CD14-positive monocyte (primary cell): ENCODE measurements around the gene PDE11A. TPM values are rescaled to one million over a fixed set of nuclear protein-coding genes. Genes with fewer than 3 reads are reported as not detected.
A peak's percentile ranks its signal among the peaks of the same experiment; 100 is the strongest.

Source experiments
- DNase-seq, 3 donors: peaks; one replicate each; pipeline ENCODE4 v3.0.0-alpha.2; 2011 to 2022
- H2AFZ ChIP-seq: 2 replicates; pipeline ENCODE4 v1.6.0; 2012; ENCODE audit warnings: mild to moderate bottlenecking, low read depth, low read length, inconsistent platforms; ENCODE audit not compliant: insufficient read depth, poor library complexity, severe bottlenecking
- H3K27ac ChIP-seq, 2 donors: 1 replicate in 1 of 2; 2 replicates in 1 of 2; pipeline ENCODE4 v1.5.1; 2012 to 2013; ENCODE audit warnings: low read length in 2 of 2, control low read depth in 1 of 2, inconsistent platforms in 1 of 2, low read depth in 1 of 2, mild to moderate bottlenecking in 1 of 2
- H3K27me3 ChIP-seq, 2 donors: one replicate each; pipeline versions ENCODE4 v1.6.0 to v1.6.1; 2011 to 2013; ENCODE audit warnings: low read length in 2 of 2; ENCODE audit not compliant: control insufficient read depth in 2 of 2, insufficient read depth in 2 of 2
- H3K36me3 ChIP-seq, 2 donors: replicated peaks in 1 of 2; 1 replicate in 1 of 2; 2 replicates in 1 of 2; pipeline versions ENCODE4 v1.5.1 to v1.6.1; 2012 to 2013; ENCODE audit warnings: low read length in 2 of 2, control low read depth in 1 of 2, inconsistent platforms in 1 of 2, mild to moderate bottlenecking in 1 of 2; ENCODE audit not compliant: insufficient read depth in 2 of 2, control insufficient read depth in 1 of 2
- H3K4me1 ChIP-seq, 2 donors: 1 replicate in 1 of 2; 2 replicates in 1 of 2; pipeline versions ENCODE4 v1.5.1 to v1.6.1; 2012 to 2013; ENCODE audit warnings: low read length in 2 of 2, control low read depth in 1 of 2, inconsistent platforms in 1 of 2, mild to moderate bottlenecking in 1 of 2, moderate library complexity in 1 of 2; ENCODE audit not compliant: insufficient read depth in 2 of 2, control insufficient read depth in 1 of 2
- H3K4me2 ChIP-seq: replicated peaks from 2 replicates; pipeline ENCODE3; 2012; ENCODE audit warnings: low read length, moderate library complexity, mild to moderate bottlenecking; ENCODE audit not compliant: poor library complexity, severe bottlenecking; ENCODE audit errors: extremely low read depth
- H3K4me3 ChIP-seq, 3 experiments: fragments of 200-600 bp in 1 of 3; sonication (generic) in 1 of 3; replicated peaks in 1 of 3; 1 replicate in 2 of 3; 2 replicates in 1 of 3; pipeline ENCODE4 v1.5.1; 2011 to 2013; ENCODE audit warnings: low read length in 3 of 3, mild to moderate bottlenecking in 3 of 3, control low read depth in 2 of 3, low read depth in 2 of 3, inconsistent platforms in 1 of 3, moderate library complexity in 1 of 3
- H3K79me2 ChIP-seq: 2 replicates; pipeline ENCODE4 v1.6.0; 2012; ENCODE audit warnings: mild to moderate bottlenecking, control low read depth, inconsistent platforms, low read length, moderate library complexity; ENCODE audit not compliant: insufficient read depth
- H3K9ac ChIP-seq: 2 replicates; pipeline ENCODE4 v1.6.0; 2017; ENCODE audit warnings: low read length, mild to moderate bottlenecking; ENCODE audit not compliant: insufficient read depth, poor library complexity, severe bottlenecking
- H3K9me3 ChIP-seq, 2 donors: replicated peaks in 1 of 2; 1 replicate in 1 of 2; 2 replicates in 1 of 2; pipeline versions ENCODE4 v1.5.1 to v1.6.1; 2012 to 2013; ENCODE audit warnings: low read length in 2 of 2, control low read depth in 1 of 2; ENCODE audit not compliant: control insufficient read depth in 1 of 2, insufficient read depth in 1 of 2
- H4K20me1 ChIP-seq: 2 replicates; pipeline ENCODE4 v1.6.0; 2012; ENCODE audit warnings: mild to moderate bottlenecking, low read length, control low read depth, moderate library complexity; ENCODE audit not compliant: insufficient read depth
- H3K27ac Mint-ChIP-seq, 7 donors: one replicate each; pipeline ENCODE4 v1.8.0; 2020; ENCODE audit warnings: mild to moderate bottlenecking in 7 of 7, mixed read lengths in 7 of 7, moderate library complexity in 6 of 7, inconsistent platforms in 2 of 7
- H3K27me3 Mint-ChIP-seq, 3 donors: one replicate each; pipeline ENCODE4 v1.8.0; 2021 to 2022; ENCODE audit warnings: low read depth in 3 of 3, mild to moderate bottlenecking in 3 of 3, mixed read lengths in 3 of 3, moderate library complexity in 3 of 3, inconsistent platforms in 1 of 3
- H3K36me3 Mint-ChIP-seq, 2 donors: one replicate each; pipeline ENCODE4 v1.8.0; 2020; ENCODE audit warnings: mixed read lengths in 2 of 2, inconsistent platforms in 1 of 2, mild to moderate bottlenecking in 1 of 2
- H3K4me1 Mint-ChIP-seq: one replicate; pipeline ENCODE4 v1.8.0; 2020; ENCODE audit warnings: mild to moderate bottlenecking, mixed read lengths
- H3K4me3 Mint-ChIP-seq, 2 donors: one replicate each; pipeline ENCODE4 v1.8.0; 2020; ENCODE audit warnings: mild to moderate bottlenecking in 2 of 2, mixed read lengths in 2 of 2, moderate library complexity in 1 of 2
- H3K9me3 Mint-ChIP-seq, 7 donors: one replicate each; pipeline ENCODE4 v1.8.0; 2020 to 2022; ENCODE audit warnings: mixed read lengths in 7 of 7, mild to moderate bottlenecking in 6 of 7, moderate library complexity in 6 of 7, inconsistent platforms in 2 of 7
- CTCF ChIP-seq: fragments of 200-600 bp; IDR thresholded peaks from one replicate; pipeline ENCODE4 v1.8.0; 2022; ENCODE audit warnings: antibody characterized with exemption, mild to moderate bottlenecking
- WGBS: methylation state at CpG from one replicate; pipeline ENCODE4 v1.1.5; 2013; ENCODE audit warnings: missing lambda C conversion rate; ENCODE audit not compliant: insufficient coverage; 5-methylcytosine and 5-hydroxymethylcytosine counted together
- intact Hi-C, 2 donors: fragments of 100-400 bp; cut with micrococcal nuclease; formaldehyde crosslinking; loops; one replicate each; pipeline versions ENCODE4 v1.15.0 to v1.15.1; 2023
- polyA plus RNA-seq, 3 donors: library from polyadenylated mRNA; depleted of rRNA in 1 of 3; unstranded in 2 of 3; stranded (reverse) in 1 of 3; fragments of 300-500 nt in 2 of 3; fragments of >200 nt in 1 of 3; fragmentation: Illumina TruSeq in 2 of 3; gene quantifications; 1 replicate in 2 of 3; 2 replicates in 1 of 3; pipeline ENCODE4 v1.2.3, GENCODE V29; 2012 to 2021

Gene PDE11A
- polyA plus RNA-seq, 3 donors, result not detected

- no peak overlapping the region for H3K4me3 ChIP-seq
- no peaks in the 10 kb centered on the region for H3K27me3 ChIP-seq
- H3K27ac Mint-ChIP-seq, result peak overlapping the region in 1 of 7 donors; percentile 72
- WGBS, result no CpG with 5 or more reads among the region's 4 CpGs
- H3K9ac ChIP-seq, result no peak overlapping the region
- no peak for TF ChIP-seq CTCF
- no peaks in the 10 kb centered on the region for H3K9me3 Mint-ChIP-seq
- no peak overlapping the region for H3K4me2 ChIP-seq
- no peaks in the 10 kb centered on the region for H3K36me3 ChIP-seq
- H3K4me1 Mint-ChIP-seq, result peaks cover 13% of the 10 kb centered on the region
- H3K4me1 ChIP-seq, result peaks cover 0 to 3% of the 10 kb centered on the region in 2 donors
- H3K79me2 ChIP-seq, result no peaks in the 10 kb centered on the region
- no peaks in the 10 kb centered on the region for H4K20me1 ChIP-seq
- no peak overlapping the region for H3K27ac ChIP-seq
- DNase-seq, result no peak
- peaks cover 0 to 3% (median 3%) of the 10 kb centered on the region in 3 donors for H3K27me3 Mint-ChIP-seq
- intact Hi-C loops, result loop anchor here in 1 of 2 donors (10.0 kb wide), 1 partner anchor 142 kb away; a partner anchor contains a TSS
- H3K36me3 Mint-ChIP-seq, result no peaks in the 10 kb centered on the region
- H3K9me3 ChIP-seq, result no peaks in the 10 kb centered on the region
- no peak overlapping the region for H3K4me3 Mint-ChIP-seq
- H2AFZ ChIP-seq, result peak overlapping the region; percentile 30
Measured at GRCh38 chr2:177756336-177756735, 316.2 kb downstream of the PDE11A start.

GRCh38 chr2:177754492-177754873, 318.1 kb downstream of the PDE11A start:
- peak overlapping the region; percentile 71 to 91 (median 87) for H3K27ac Mint-ChIP-seq
- no peak overlapping the region for H3K9ac ChIP-seq
- no peak overlapping the region for H3K4me3 ChIP-seq
- H3K9me3 Mint-ChIP-seq, result no peaks in the 10 kb centered on the region
- H4K20me1 ChIP-seq, result no peaks in the 10 kb centered on the region
- no peaks in the 10 kb centered on the region for H3K79me2 ChIP-seq
- no peak overlapping the region for H3K4me2 ChIP-seq
- intact Hi-C loops, result loop anchor here in 1 of 2 donors (10.0 kb wide), 1 partner anchor 140 kb away; a partner anchor contains a TSS
- H3K4me3 Mint-ChIP-seq, result no peak overlapping the region
- H2AFZ ChIP-seq, result no peak overlapping the region
- TF ChIP-seq CTCF, result no peak
- peak overlapping the region in 1 of 2 donors; percentile 54 for H3K27ac ChIP-seq
- no peaks in the 10 kb centered on the region for H3K27me3 ChIP-seq
- H3K36me3 Mint-ChIP-seq, result no peaks in the 10 kb centered on the region
- peaks cover 13% of the 10 kb centered on the region for H3K4me1 Mint-ChIP-seq
- no peak for DNase-seq
- no peaks in the 10 kb centered on the region for H3K36me3 ChIP-seq
- no peaks in the 10 kb centered on the region for H3K9me3 ChIP-seq
- peaks cover 0 to 3% of the 10 kb centered on the region in 2 donors for H3K4me1 ChIP-seq
- no peaks in the 10 kb centered on the region for H3K27me3 Mint-ChIP-seq
- 80% methylated on average over 1 of the region's 4 CpGs for WGBS
